Heart left ventricle (tissue), 16 donors: ENCODE data around the gene CHMP5. TPM values are rescaled to one million over a fixed set of nuclear protein-coding genes. Genes with fewer than 3 reads are reported as not detected.
A peak's percentile ranks its signal among the peaks of the same experiment; 100 is the strongest.

Experiments used
- ATAC-seq, 4 donors: fragments of 200-7000 bp; cut with Tn5 transposase; one replicate each; pipeline ENCODE4 v1.9.1; 2020 to 2022; ENCODE audit warnings: moderate library complexity in 4 of 4, mild to moderate bottlenecking in 3 of 4, moderate number of reproducible peaks in 1 of 4
- DNase-seq, 5 donors: peaks; one replicate each; pipeline ENCODE4 v3.0.0-alpha.2; 2020
- H3K27ac ChIP-seq, 12 donors: fragments of 200-600 bp; sonication (generic) in 4 of 12; one replicate each; pipeline versions ENCODE4 v1.5.0 to v1.8.0; 2016 to 2022; ENCODE audit warnings: mild to moderate bottlenecking in 2 of 12
- H3K27me3 ChIP-seq, 9 donors: fragments of 200-600 bp; sonication (generic) in 2 of 9; one replicate each; pipeline versions ENCODE4 v1.5.1 to v1.8.0; 2016 to 2022; ENCODE audit warnings: mild to moderate bottlenecking in 3 of 9
- H3K36me3 ChIP-seq, 9 donors: fragments of 200-600 bp; sonication (generic) in 2 of 9; one replicate each; pipeline versions ENCODE4 v1.5.0 to v1.8.0; 2018 to 2022; ENCODE audit warnings: mild to moderate bottlenecking in 2 of 9
- H3K4me1 ChIP-seq, 12 donors: fragments of 200-600 bp; sonication (generic) in 4 of 12; one replicate each; pipeline versions ENCODE4 v1.5.0 to v1.8.0; 2016 to 2022; ENCODE audit warnings: mild to moderate bottlenecking in 3 of 12
- H3K4me3 ChIP-seq, 12 donors: fragments of 200-600 bp; sonication (generic) in 4 of 12; one replicate each; pipeline versions ENCODE4 v1.5.0 to v1.8.0; 2017 to 2022; ENCODE audit warnings: mild to moderate bottlenecking in 9 of 12, moderate library complexity in 4 of 12
- H3K9me3 ChIP-seq, 12 donors: fragments of 200-600 bp; sonication (generic) in 4 of 12; one replicate each; pipeline versions ENCODE4 v1.5.0 to v1.8.0; 2016 to 2022; ENCODE audit warnings: mild to moderate bottlenecking in 1 of 12
- CTCF ChIP-seq, 12 donors: fragments of 200-600 bp; sonication (generic) in 4 of 12; IDR thresholded peaks; one replicate each; pipeline versions ENCODE4 v1.5.0 to v1.8.0; 2018 to 2022; ENCODE audit warnings: antibody characterized with exemption in 12 of 12, mild to moderate bottlenecking in 5 of 12
- POLR2A ChIP-seq, 2 donors: fragments of 450-650 bp; IDR thresholded peaks; one replicate each; pipeline ENCODE4 v1.6.1; 2017; ENCODE audit warnings: antibody characterized with exemption in 2 of 2, mild to moderate bottlenecking in 2 of 2, moderate library complexity in 2 of 2
- WGBS, 4 donors: extraction: QIAGEN DNeasy Blood & Tissue Kit in 2 of 4; methylation state at CpG; one replicate each; pipeline versions ENCODE4 v1.1.5 to v1.1.7; 2013 to 2018; 5-methylcytosine and 5-hydroxymethylcytosine counted together
- intact Hi-C, 10 donors: fragments of 100-400 bp; cut with DNase I; formaldehyde crosslinking; loops; one replicate each; pipeline versions ENCODE4 v1.11.1 to v1.14.2; 2022
- polyA plus RNA-seq, 2 donors: library from polyadenylated mRNA; stranded (reverse); fragments of 200-250 nt; gene quantifications; one replicate each; pipeline ENCODE4 v1.2.3, GENCODE V29; 2013
- total RNA-seq, 9 donors: library from RNA; depleted of rRNA in 2 of 9; stranded (reverse); fragments of >200 nt in 2 of 9; fragmentation: NEBNext Ultra II Directional in 3 of 9; extraction: Animal tissue kit (Norgen Biotek cat#: 25700) in 3 of 9; gene quantifications; one replicate each; pipeline versions ENCODE4 v1.1.0 to v1.2.4, GENCODE V29; 2016 to 2023
- donor health status: ischemic (EF 13 %, LVEDD 7.1; RV severe dilation, severe dysfunction).
- donor health status: healthy with polysubstance abuse.
- donor health status: DM: no; HTN: yes; CAD: no.
- donor health status: DM: no; HTN: no; CAD: no.
- donor health status: ischemic (EF 25% LVEDD 6.9; RV normal size, moderate dysfunction).
- donor health status: ischemic (EF 25% LVEDD 5.7; RV mildly dilated, moderate dysfunction).
- donor health status: healthy.
- donor health status: DM: yes; HTN: yes; CAD: no.
- donor health status: ischemic (EF 35%, LVEDD 5.7; RV mildly dilated, moderate dysfunction).
- donor health status: nonischemic (EF 11% LVEDD 7.7; RV severe dilation, severe dysfunction).
- donor health status: DM: yes; HTN: yes; CAD: no.
- donor health status: PGD.
- donor health status: ischemic (EF 29% LVEDD 5.4; RV normal size, mild dysfunction).
- donor health status: nonischemic (EF 23%, LVEDD 6.1; RV moderate dilation, normal function).

The CHMP5 gene
- total and polyA plus RNA-seq, 11 donors, result 24.7 to 76.5 (median 53.0) TPM

- no peaks in the 10 kb centered on the region for H3K9me3 ChIP-seq
- TF ChIP-seq CTCF (IDR thresholded peaks at IDR 0.05), result no peak
- no peak for TF ChIP-seq POLR2A (IDR thresholded peaks at IDR 0.05)
- no peak overlapping the region for H3K27ac ChIP-seq
- ATAC-seq (no peak), DNase-seq (no peak)
- intact Hi-C loops, result loop anchor here in 1 of 10 donors (5.0 kb wide), 1 partner anchor 142 kb away; no protein-coding TSS in a partner anchor
- no peak overlapping the region for H3K4me3 ChIP-seq
- 75 to 86% (median 76%) methylated on average over 9 of the region's 9 CpGs for whole genome bisulfite sequencing, 4 donors
- H3K4me1 ChIP-seq, result peaks cover 0 to 6% (median 3%) of the 10 kb centered on the region in 12 donors
- no peaks in the 10 kb centered on the region for H3K27me3 ChIP-seq
- no peaks in the 10 kb centered on the region for H3K36me3 ChIP-seq
Measured at GRCh38 chr9:33234511-33235467, 30.1 kb upstream of the CHMP5 start.

- Histone ChIP-seq H3K9me3 (no peaks in the 10 kb centered on the region), H3K36me3 (no peaks in the 10 kb centered on the region), H3K4me3 (no peak overlapping the region), H3K4me1 (peaks cover 0 to 11% (median 7%) of the 10 kb centered on the region in 12 donors), H3K27me3 (no peaks in the 10 kb centered on the region), H3K27ac (no peak overlapping the region)
- no peak for TF ChIP-seq CTCF (IDR thresholded peaks at IDR 0.05)
- no peak for TF ChIP-seq POLR2A (IDR thresholded peaks at IDR 0.05)
- 76 to 81% (median 78%) methylated on average over 3 of the region's 3 CpGs for WGBS, 4 donors
- ATAC-seq (no peak), DNase-seq (no peak)
- intact Hi-C loops, result no loop called here
Measured at GRCh38 chr9:33236571-33236970, 28.3 kb upstream of the CHMP5 start.

- intact Hi-C loops, result loop anchor here in 1 of 10 donors (2.0 kb wide), 1 partner anchor 25 kb away; no protein-coding TSS in a partner anchor
- peak in 3 of 5 donors; percentile 35 to 39 (median 35) for DNase-seq
- H3K27me3 ChIP-seq, result no peaks in the 10 kb centered on the region
- 13 to 18% (median 14%) methylated on average over 7 of the region's 7 CpGs for WGBS, 4 donors
- TF ChIP-seq POLR2A (IDR thresholded peaks at IDR 0.05) (no peak), CTCF (IDR thresholded peaks at IDR 0.05) (no peak)
- H3K4me1 ChIP-seq, result peaks cover 0 to 11% (median 7%) of the 10 kb centered on the region in 12 donors
- no peaks in the 10 kb centered on the region for H3K9me3 ChIP-seq
- H3K27ac ChIP-seq, result no peak within 1 kb of the TSS
- H3K36me3 ChIP-seq, result no peaks in the 10 kb centered on the region
- H3K4me3 ChIP-seq, result no peak within 1 kb of the TSS
- peak; percentile 28 to 76 (median 54) for ATAC-seq
Measured at GRCh38 chr9:33239921-33240320, 24.9 kb upstream of the CHMP5 start, which contains the start of gene SPINK4. SPINK4 (plus strand) TSS chr9:33240167; CDS start chr9:33240209, 42 bp downstream.

- intact Hi-C loops, result no loop called here
- TF ChIP-seq POLR2A (IDR thresholded peaks at IDR 0.05), result no peak
- no peak for TF ChIP-seq CTCF (IDR thresholded peaks at IDR 0.05)
Measured at GRCh38 chr9:33241298-33241697, 23.6 kb upstream of the CHMP5 start.

More at GRCh38 chr9:33241298-33241697, 23.6 kb upstream of the CHMP5 start:
- Histone ChIP-seq H3K36me3 (no peaks in the 10 kb centered on the region), H3K4me1 (peaks cover 0 to 11% (median 7%) of the 10 kb centered on the region in 12 donors), H3K27ac (no peak overlapping the region), H3K9me3 (no peaks in the 10 kb centered on the region), H3K27me3 (no peaks in the 10 kb centered on the region), H3K4me3 (no peak overlapping the region)
- 79 to 90% (median 86%) methylated on average over 5 of the region's 5 CpGs for WGBS, 4 donors
- ATAC-seq (no peak), DNase-seq (no peak)
